ENCODE measurements around the gene NARS2.

The NARS2 gene

GRCh38 chr11:78492973-78493372, 81.7 kb downstream of the NARS2 start:
- no peaks in the 10 kb centered on the region for H3F3A ChIP-seq (ENCODE audit: insufficient read depth)
- H3K79me2 ChIP-seq (ENCODE audit: insufficient read depth, low read length), result 0 out of 2 replicates have a peak, but pooled peaks cover 5% of the 10 kb centered on the region
- H3K27me3 ChIP-seq (ENCODE audit: low read length), result no peaks in the 10 kb centered on the region
- no peak overlapping the region for H3K27ac ChIP-seq (ENCODE audit: low read depth, low read length)
- H2AFZ ChIP-seq (ENCODE audit: low read depth, low read length, severe bottlenecking), result no peak overlapping the region
- H3K9me2 ChIP-seq (replicated peaks; ENCODE audit: insufficient read depth, low read length), result no peaks in the 10 kb centered on the region
- H4K20me1 ChIP-seq (ENCODE audit: low read depth, low read length), result no peaks in the 10 kb centered on the region
- TF ChIP-seq CTCF (IDR thresholded peaks at IDR 0.05; ENCODE audit: insufficient read depth, low read length, poor library complexity, severe bottlenecking) (no peak), EZH2phosphoT487 (conservative IDR thresholded peaks at IDR 0.05; ENCODE audit: low read length) (no peak)
- no peak overlapping the region for H3K4me3 ChIP-seq (ENCODE audit: insufficient read depth, low read length, poor library complexity, severe bottlenecking)
- H3K9me3 ChIP-seq (ENCODE audit: insufficient read depth, low read length), result no peaks in the 10 kb centered on the region
- no peak overlapping the region for H3K4me2 ChIP-seq (ENCODE audit: low read depth, low read length, poor library complexity, severe bottlenecking)
- H3K36me3 ChIP-seq (ENCODE audit: low read length), result no peaks in the 10 kb centered on the region
- no peak overlapping the region for H3K9ac ChIP-seq (ENCODE audit: low read length)

GRCh38 chr11:78489184-78489583, 85.5 kb downstream of the NARS2 start:
- Histone ChIP-seq H3K79me2 (ENCODE audit: insufficient read depth, low read length) (no peaks in the 10 kb centered on the region), H3K27me3 (ENCODE audit: low read length) (no peaks in the 10 kb centered on the region), H2AFZ (ENCODE audit: low read depth, low read length, severe bottlenecking) (no peak overlapping the region), H3K9ac (ENCODE audit: low read length) (no peak overlapping the region), H3K27ac (ENCODE audit: low read depth, low read length) (no peak overlapping the region), H3K4me3 (ENCODE audit: insufficient read depth, low read length, poor library complexity, severe bottlenecking) (no peak overlapping the region), H3K36me3 (ENCODE audit: low read length) (no peaks in the 10 kb centered on the region), H3K9me3 (ENCODE audit: insufficient read depth, low read length) (no peaks in the 10 kb centered on the region), H4K20me1 (ENCODE audit: low read depth, low read length) (no peaks in the 10 kb centered on the region), H3F3A (ENCODE audit: insufficient read depth) (no peaks in the 10 kb centered on the region), H3K4me2 (ENCODE audit: low read depth, low read length, poor library complexity, severe bottlenecking) (no peak overlapping the region), H3K9me2 (replicated peaks; ENCODE audit: insufficient read depth, low read length) (no peaks in the 10 kb centered on the region)
- no peak for TF ChIP-seq EZH2phosphoT487 (conservative IDR thresholded peaks at IDR 0.05; ENCODE audit: low read length)
- TF ChIP-seq CTCF (IDR thresholded peaks at IDR 0.05; ENCODE audit: insufficient read depth, low read length, poor library complexity, severe bottlenecking), result no peak

GRCh38 chr11:78478536-78478935, 96.1 kb downstream of the NARS2 start:
- no peaks in the 10 kb centered on the region for H3K27me3 ChIP-seq (ENCODE audit: low read length)
- no peaks in the 10 kb centered on the region for H3K79me2 ChIP-seq (ENCODE audit: insufficient read depth, low read length)
- peaks cover 13% of the 10 kb centered on the region; the same call in 1 of the 2 replicates for H3K36me3 ChIP-seq (ENCODE audit: low read length)
- H2AFZ ChIP-seq (ENCODE audit: low read depth, low read length, severe bottlenecking), result no peak overlapping the region
- no peaks in the 10 kb centered on the region for H3K9me3 ChIP-seq (ENCODE audit: insufficient read depth, low read length)
- no peak overlapping the region for H3K4me3 ChIP-seq (ENCODE audit: insufficient read depth, low read length, poor library complexity, severe bottlenecking)
- H3F3A ChIP-seq (ENCODE audit: insufficient read depth), result no peaks in the 10 kb centered on the region
- no peak overlapping the region for H3K4me2 ChIP-seq (ENCODE audit: low read depth, low read length, poor library complexity, severe bottlenecking)
- TF ChIP-seq EZH2phosphoT487 (conservative IDR thresholded peaks at IDR 0.05; ENCODE audit: low read length) (no peak), CTCF (IDR thresholded peaks at IDR 0.05; ENCODE audit: insufficient read depth, low read length, poor library complexity, severe bottlenecking) (no peak)
- H3K9ac ChIP-seq (ENCODE audit: low read length), result no peak overlapping the region
- H3K9me2 ChIP-seq (replicated peaks; ENCODE audit: insufficient read depth, low read length), result no peaks in the 10 kb centered on the region
- H3K27ac ChIP-seq (ENCODE audit: low read depth, low read length), result no peak overlapping the region
- H4K20me1 ChIP-seq (ENCODE audit: low read depth, low read length), result no peaks in the 10 kb centered on the region

All from SU-DHL-6 (cell line).